H1 (cell line): ENCODE data around the gene CGNL1. TPM values are rescaled to one million over a fixed set of nuclear protein-coding genes. Genes with fewer than 3 reads are reported as not detected.

ENCODE experiments used
- BCL11A ChIP-seq, 2 experiments: IDR thresholded peaks; one replicate each; pipeline ENCODE4 v1.6.1; 2011; ENCODE audit warnings: low read depth in 2 of 2, low read length in 2 of 2, mild to moderate bottlenecking in 2 of 2
- CEBPB ChIP-seq: IDR thresholded peaks from 2 replicates; pipeline ENCODE4 v1.6.1; 2012; ENCODE audit warnings: low read depth, low read length
- CHD7 ChIP-seq: fragments of 300-600 bp; sonication (generic); IDR thresholded peaks from 2 replicates; pipeline ENCODE4 v1.7.1; 2012; ENCODE audit warnings: low read length, moderate library complexity, mild to moderate bottlenecking, inconsistent platforms; ENCODE audit not compliant: insufficient replicate concordance
- GABPA ChIP-seq: IDR thresholded peaks from 2 replicates; pipeline ENCODE4 v1.6.1; 2011; ENCODE audit warnings: mild to moderate bottlenecking, low read length, moderate library complexity, borderline replicate concordance; ENCODE audit not compliant: insufficient read depth
- GTF2F1 ChIP-seq: IDR thresholded peaks from 2 replicates; pipeline ENCODE4 v1.6.1; 2012; ENCODE audit warnings: low read depth, low read length, improper control_type of control experiment, borderline replicate concordance
- RFX5 ChIP-seq: IDR thresholded peaks from 2 replicates; pipeline ENCODE4 v1.6.1; 2011; ENCODE audit warnings: low read depth, low read length, improper control_type of control experiment, borderline replicate concordance
- SRF ChIP-seq: IDR thresholded peaks from 2 replicates; pipeline ENCODE4 v1.6.1; 2011; ENCODE audit warnings: mild to moderate bottlenecking, low read depth, low read length, moderate library complexity
- polyA plus RNA-seq, 7 experiments: library from polyadenylated mRNA; depleted of rRNA in 3 of 7; stranded (reverse) in 5 of 7; unstranded in 2 of 7; fragments of >200 nt in 5 of 7; fragments of 200-250 nt in 2 of 7; gene quantifications; 1 replicate in 5 of 7; 2 replicates in 1 of 7; 4 replicates in 1 of 7; pipeline versions ENCODE4 v1.2.1 to v1.2.3, GENCODE V29; 2011 to 2013; ENCODE audit warnings: missing spikeins in 2 of 7, mixed read lengths in 2 of 7
- total RNA-seq: library from RNA; stranded (reverse); fragmentation: NEBNext Ultra II Directional; extraction: Animal tissue kit (Norgen Biotek cat#: 25700); gene quantifications from 2 replicates; pipeline ENCODE4 v1.2.1, GENCODE V29; 2021
- TF ChIP-seq, protein P1 (sequence below): IDR thresholded peaks from 2 replicates; pipeline ENCODE4 v1.6.1; 2011; ENCODE audit warnings: low read depth, mild to moderate bottlenecking, low read length; ENCODE audit not compliant: insufficient read depth
- TF ChIP-seq, protein P2 (sequence below): IDR thresholded peaks from 2 replicates; pipeline ENCODE4 v1.6.1; 2012; ENCODE audit warnings: inconsistent platforms

The CGNL1 gene
- total and polyA plus RNA-seq, 2 of the 8 experiments (the other 6 are each of a cell fraction or from before 2014, with no cell fraction given): 21.8 to 75.6 TPM

GRCh38 chr15:57597431-57597830 is 221.1 kb downstream of the CGNL1 start (continued):
- TF ChIP-seq CHD7 (no peak), CEBPB (no peak), GABPA (no peak), GTF2F1 (no peak), RFX5 (no peak), SRF (no peak), BCL11A (IDR thresholded peaks at IDR 0.05; ENCODE audit: low read depth in 2 of 2, low read length in 2 of 2) (no peak)
- TF ChIP-seq, protein P1, sequence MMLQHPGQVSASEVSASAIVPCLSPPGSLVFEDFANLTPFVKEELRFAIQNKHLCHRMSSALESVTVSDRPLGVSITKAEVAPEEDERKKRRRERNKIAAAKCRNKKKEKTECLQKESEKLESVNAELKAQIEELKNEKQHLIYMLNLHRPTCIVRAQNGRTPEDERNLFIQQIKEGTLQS: no peak
- TF ChIP-seq, protein P2, sequence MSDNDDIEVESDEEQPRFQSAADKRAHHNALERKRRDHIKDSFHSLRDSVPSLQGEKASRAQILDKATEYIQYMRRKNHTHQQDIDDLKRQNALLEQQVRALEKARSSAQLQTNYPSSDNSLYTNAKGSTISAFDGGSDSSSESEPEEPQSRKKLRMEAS: no peak
